H1 (cell line): ENCODE data around the gene HMGN3. TPM values are rescaled to one million over a fixed set of nuclear protein-coding genes. Genes with fewer than 3 reads are reported as not detected.

ENCODE experiments used
- ASH2L ChIP-seq: fragments of 200-600, 300-600 bp; sonication (generic); IDR thresholded peaks from one replicate; pipeline ENCODE4 v1.7.1; 2017; ENCODE audit warnings: low read length
- CEBPB ChIP-seq: IDR thresholded peaks from 2 replicates; pipeline ENCODE4 v1.6.1; 2012; ENCODE audit warnings: low read depth, low read length
- SRF ChIP-seq: IDR thresholded peaks from 2 replicates; pipeline ENCODE4 v1.6.1; 2011; ENCODE audit warnings: mild to moderate bottlenecking, low read depth, low read length, moderate library complexity
- polyA plus RNA-seq, 7 experiments: library from polyadenylated mRNA; depleted of rRNA in 3 of 7; stranded (reverse) in 5 of 7; unstranded in 2 of 7; fragments of >200 nt in 5 of 7; fragments of 200-250 nt in 2 of 7; gene quantifications; 1 replicate in 5 of 7; 2 replicates in 1 of 7; 4 replicates in 1 of 7; pipeline versions ENCODE4 v1.2.1 to v1.2.3, GENCODE V29; 2011 to 2013; ENCODE audit warnings: missing spikeins in 2 of 7, mixed read lengths in 2 of 7
- total RNA-seq: library from RNA; stranded (reverse); fragmentation: NEBNext Ultra II Directional; extraction: Animal tissue kit (Norgen Biotek cat#: 25700); gene quantifications from 2 replicates; pipeline ENCODE4 v1.2.1, GENCODE V29; 2021

The HMGN3 gene
- total and polyA plus RNA-seq, 2 of the 8 experiments (the other 6 are each of a cell fraction or from before 2014, with no cell fraction given) = 84.4 to 167 TPM

DNA sequence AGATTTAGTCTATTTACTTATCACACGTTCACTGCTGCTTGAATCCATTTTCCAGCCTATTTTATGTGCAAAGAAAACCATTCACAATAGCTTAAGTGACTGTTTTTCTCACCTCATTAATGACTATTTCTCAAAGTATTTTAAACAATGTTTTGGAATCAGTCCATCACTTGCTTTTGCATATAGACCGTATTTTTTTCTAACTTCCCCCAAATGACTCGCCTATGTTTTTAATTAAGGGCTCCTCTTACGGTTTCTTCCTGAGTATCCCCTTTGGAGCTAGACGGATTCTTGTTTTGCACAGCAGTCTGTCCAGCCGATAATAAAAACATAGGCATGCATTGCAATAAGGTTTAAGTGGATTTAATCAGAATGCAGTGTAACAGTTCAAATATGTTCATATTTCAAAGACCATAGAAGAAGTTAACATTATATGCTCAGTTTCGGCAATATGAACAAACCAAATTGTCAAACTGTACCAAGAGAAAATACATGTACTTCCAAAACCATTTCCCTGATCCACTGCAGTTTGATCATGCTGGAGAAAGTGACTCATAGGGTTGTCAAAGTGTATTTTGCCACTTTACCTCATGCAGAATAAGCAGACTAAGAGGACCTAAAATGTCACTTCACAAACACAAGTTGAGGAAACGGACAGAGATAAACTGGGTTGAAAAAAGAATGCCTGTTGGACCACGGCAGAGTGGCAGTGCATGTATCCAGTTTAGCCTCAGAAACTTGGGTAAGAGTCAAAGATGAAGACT, 66.4 kb downstream of the HMGN3 start (continued):
- TF ChIP-seq ASH2L (no peak), CEBPB (no peak), SRF (no peak)
